PC-3 (cell line): ENCODE measurements around the gene CPEB3.

ENCODE experiments used
- CTCF ChIP-seq: fragments of 300-600 bp; sonication (generic); conservative IDR thresholded peaks from 2 replicates; pipeline ENCODE4 v1.5.1; 2017; ENCODE audit warnings: antibody characterized with exemption, low read depth, mild to moderate bottlenecking, low read length
- EZH2 ChIP-seq: fragments of 300-600 bp; sonication (generic); IDR thresholded peaks from one replicate; pipeline ENCODE4 v1.6.1; 2017; ENCODE audit warnings: antibody characterized with exemption, mild to moderate bottlenecking, low read length; ENCODE audit not compliant: unreplicated experiment

- no peak for TF ChIP-seq CTCF
- TF ChIP-seq EZH2: no peak
Observed at GRCh38 chr10:92291616-92291865, 663 bp upstream of the CPEB3 start.
